ENCODE data around the gene DCST1. TPM values are rescaled to one million over a fixed set of nuclear protein-coding genes. Genes with fewer than 3 reads are reported as not detected.

DCST1 gene
- total and polyA plus RNA-seq, 2 of the 13 experiments (the other 11 are each of a cell fraction or from before 2014, with no cell fraction given) = 0.04 TPM; not detected in 1

DNA sequence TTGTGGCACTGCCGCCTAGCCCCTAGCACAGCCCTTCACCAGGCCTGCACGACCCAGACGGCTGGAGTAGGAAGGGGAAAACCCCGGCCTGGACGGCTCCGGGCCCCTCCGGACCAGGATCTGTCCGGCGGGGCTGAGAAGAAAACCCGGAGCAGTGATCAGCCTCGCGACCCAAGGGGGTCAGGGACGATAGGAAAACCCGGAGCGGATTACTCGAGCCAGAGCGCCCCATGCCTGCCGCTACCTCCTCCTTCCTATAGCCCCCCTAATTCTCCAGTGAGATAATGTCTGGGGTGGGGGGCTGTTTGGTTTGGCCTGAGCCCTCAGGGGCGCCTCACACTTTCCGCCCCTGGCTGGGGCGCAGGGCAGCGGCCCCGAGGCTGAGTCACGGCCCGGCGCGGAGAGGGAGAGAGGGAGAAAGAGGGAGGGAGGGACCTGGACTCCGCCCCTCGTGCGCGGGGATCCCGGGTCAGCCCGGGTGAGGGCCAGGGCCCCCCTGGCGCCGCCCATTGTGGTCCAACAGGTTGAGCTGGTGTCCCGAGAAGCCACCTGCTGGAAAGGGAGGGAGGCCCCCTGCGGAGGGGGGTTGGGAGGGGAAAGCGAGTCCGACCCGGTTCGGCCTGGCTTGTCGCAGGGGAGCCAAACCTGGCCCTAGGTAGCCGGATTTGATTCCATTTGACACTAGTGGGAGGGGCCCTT, 32.7 kb upstream of the DCST1 start (continued):
- no peak for TF ChIP-seq ZBTB40 (IDR thresholded peaks at IDR 0.05)
- TF ChIP-seq ZBTB40 (CRISPR knock-in tag; IDR thresholded peaks at IDR 0.05) = peak; percentile 60; the same call in 1 of the 2 replicates
- TF ChIP-seq BORCS8-MEF2B (CRISPR knock-in tag; IDR thresholded peaks at IDR 0.05) = peak; percentile 68; the same call in 1 of the 2 replicates
- peak; percentile 67; the same call in 1 of the 2 replicates for TF ChIP-seq ZKSCAN8 (CRISPR knock-in tag; IDR thresholded peaks at IDR 0.05; ENCODE audit: borderline replicate concordance)
- no peak for TF ChIP-seq ZBTB1 (CRISPR knock-in tag; IDR thresholded peaks at IDR 0.05; ENCODE audit: borderline replicate concordance)
- TF ChIP-seq ZNF879 (CRISPR knock-in tag; IDR thresholded peaks at IDR 0.05) = no peak
- peak; percentile 64 for TF ChIP-seq AGO1 (IDR thresholded peaks at IDR 0.05; ENCODE audit: low read depth, low read length, poor library complexity, severe bottlenecking)
- peak; percentile 27; the same call in 1 of the 2 replicates for TF ChIP-seq TFDP1 (CRISPR knock-in tag; IDR thresholded peaks at IDR 0.05; ENCODE audit: borderline replicate concordance)
- TF ChIP-seq, protein P1, sequence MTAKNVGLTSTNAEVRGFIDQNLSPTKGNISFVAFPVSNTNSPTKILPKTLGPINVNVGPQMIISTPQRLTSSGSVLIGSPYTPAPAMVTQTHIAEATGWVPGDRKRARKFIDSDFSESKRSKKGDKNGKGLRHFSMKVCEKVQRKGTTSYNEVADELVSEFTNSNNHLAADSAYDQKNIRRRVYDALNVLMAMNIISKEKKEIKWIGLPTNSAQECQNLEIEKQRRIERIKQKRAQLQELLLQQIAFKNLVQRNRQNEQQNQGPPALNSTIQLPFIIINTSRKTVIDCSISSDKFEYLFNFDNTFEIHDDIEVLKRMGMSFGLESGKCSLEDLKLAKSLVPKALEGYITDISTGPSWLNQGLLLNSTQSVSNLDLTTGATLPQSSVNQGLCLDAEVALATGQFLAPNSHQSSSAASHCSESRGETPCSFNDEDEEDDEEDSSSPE (CRISPR knock-in tag; IDR thresholded peaks at IDR 0.05) = peak; percentile 72
- TF ChIP-seq ZNF20 (CRISPR knock-in tag; IDR thresholded peaks at IDR 0.05) = peak; percentile 89; the same call in 1 of the 2 replicates
- TF ChIP-seq NFE2L2 (IDR thresholded peaks at IDR 0.05; ENCODE audit: low read length) = no peak
- no peak for TF ChIP-seq ZNF17 (CRISPR knock-in tag; IDR thresholded peaks at IDR 0.05)
- peak; percentile 18; the same call in 1 of the 2 replicates for TF ChIP-seq MIER3 (CRISPR knock-in tag; IDR thresholded peaks at IDR 0.05; ENCODE audit: borderline replicate concordance)
- peak; percentile 50 for TF ChIP-seq PTBP1 (IDR thresholded peaks at IDR 0.05; ENCODE audit: low read depth, low read length, poor library complexity, severe bottlenecking)
- peak; percentile 95 for TF ChIP-seq HNRNPK (IDR thresholded peaks at IDR 0.05; ENCODE audit: low read depth, low read length, poor library complexity, severe bottlenecking)
- TF ChIP-seq SIX1 (CRISPR knock-in tag; IDR thresholded peaks at IDR 0.05; ENCODE audit: borderline replicate concordance) = peak; percentile 34; the same call in 1 of the 2 replicates
- peak; percentile 58; the same call in 1 of the 2 replicates for TF ChIP-seq FOSL1 (CRISPR knock-in tag; IDR thresholded peaks at IDR 0.05; ENCODE audit: borderline replicate concordance)
